Inferior parietal cortex (tissue), 1 donor: ENCODE measurements around the gene ACAD8.
"Not testable (repeated sequence)": the region's sequence is repeated elsewhere in the genome, so short reads cannot be mapped to it uniquely, and the experiment has no call there.

Experiments used
- DNase-seq: peaks from one replicate; pipeline ENCODE4 v3.0.0-alpha.2; 2016; ENCODE audit errors: extremely low spot score

Gene ACAD8

DNA sequence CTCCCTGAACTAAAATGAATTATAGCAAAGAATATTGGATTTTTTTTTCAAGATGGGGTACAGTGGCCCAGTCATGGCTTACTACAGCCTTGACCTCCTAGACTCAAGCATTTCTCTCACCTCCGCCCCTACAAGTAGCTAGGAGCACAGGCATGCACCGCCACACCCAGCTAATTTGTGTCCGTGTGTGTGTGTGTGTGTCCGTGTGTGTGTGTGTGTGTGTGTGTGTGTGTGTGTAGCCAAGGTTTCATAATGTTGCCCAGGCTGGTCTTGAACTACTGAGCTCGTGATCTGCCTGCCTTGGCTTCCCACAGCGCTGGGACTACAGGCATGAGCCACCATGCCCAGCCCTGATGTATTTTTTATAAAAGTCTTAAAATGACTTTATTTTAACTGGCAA is 12.8 kb upstream of the ACAD8 start:
- DNase-seq, result no peak

DNA sequence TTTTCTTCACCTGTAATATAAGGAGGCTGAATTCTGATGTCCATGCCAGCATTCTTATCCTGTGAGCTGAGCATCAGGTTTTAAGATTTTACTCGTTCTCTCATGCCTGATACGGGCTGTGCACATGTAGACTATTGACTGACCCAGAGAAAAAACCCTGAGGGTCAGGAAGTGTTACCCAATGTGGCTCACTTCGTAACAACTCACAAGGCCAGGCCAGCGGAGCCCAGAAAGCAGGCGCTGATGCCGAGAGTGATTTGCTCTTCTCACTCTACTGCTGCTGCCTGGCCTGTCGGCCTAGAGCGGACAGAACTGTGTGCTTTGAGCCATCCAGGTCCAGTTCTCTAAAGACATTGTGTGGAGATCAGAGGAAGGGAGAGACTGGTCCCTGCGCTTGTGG is 11.0 kb upstream of the ACAD8 start:
- no peak for DNase-seq

DNA sequence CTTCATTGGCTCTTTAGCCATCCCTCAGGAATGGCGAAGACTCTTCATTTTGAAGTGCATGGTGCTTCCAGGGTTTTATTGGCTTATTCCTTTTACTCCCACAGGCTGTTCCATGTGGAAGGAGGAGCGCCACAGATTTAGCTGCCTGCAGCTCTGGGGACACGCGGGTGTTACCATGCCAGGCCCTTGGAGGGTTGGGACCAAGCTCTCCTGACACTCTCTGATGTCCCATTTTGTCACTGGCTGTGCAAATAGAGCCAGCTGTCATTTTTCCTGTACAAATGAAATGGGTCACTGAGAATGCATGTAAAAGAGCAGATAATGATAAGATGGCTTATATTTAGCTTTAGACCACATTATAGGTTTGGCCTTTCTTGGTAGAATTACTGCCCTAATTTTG is 9.5 kb upstream of the ACAD8 start:
- no peak for DNase-seq

DNA sequence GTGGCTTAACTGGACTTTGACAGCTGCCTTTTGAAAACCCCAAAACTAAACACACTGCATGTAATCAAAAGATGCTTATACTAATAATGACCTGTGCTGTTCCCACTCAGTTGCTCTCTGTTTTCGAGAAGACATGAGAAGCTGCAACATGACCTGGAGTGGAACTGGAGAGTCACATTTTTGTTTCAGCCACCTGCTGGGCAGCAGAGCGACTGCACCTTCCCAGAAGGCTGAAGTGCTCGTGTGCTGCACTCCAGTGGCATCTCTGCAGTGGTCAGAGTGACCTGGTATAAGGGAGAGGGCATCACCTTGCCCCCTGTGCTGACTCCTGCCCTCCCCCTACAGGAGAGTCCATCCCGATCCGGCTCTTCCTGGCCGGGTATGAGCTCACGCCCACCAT is 8.8 kb upstream of the ACAD8 start:
- DNase-seq, result no peak

DNA sequence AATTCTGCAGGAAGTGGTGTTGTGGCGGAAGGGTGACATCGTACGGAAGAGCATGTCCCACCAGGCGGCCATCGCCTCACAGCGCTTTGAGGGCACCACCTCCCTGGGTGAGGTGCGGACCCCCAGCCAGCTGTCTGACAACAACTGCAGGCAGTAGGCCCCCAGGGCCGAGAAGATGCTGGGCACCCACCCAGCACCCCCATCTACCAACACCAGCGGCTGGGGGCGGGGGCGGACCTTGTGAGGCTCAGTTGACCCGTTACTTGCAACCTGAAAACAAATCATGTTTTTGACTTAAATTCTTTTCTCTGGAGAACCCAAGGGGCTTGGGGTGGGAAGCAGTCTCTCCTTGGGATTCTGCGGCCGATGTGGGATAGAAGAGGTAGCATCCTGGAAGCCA is 7.9 kb upstream of the ACAD8 start:
- no peak for DNase-seq

DNA sequence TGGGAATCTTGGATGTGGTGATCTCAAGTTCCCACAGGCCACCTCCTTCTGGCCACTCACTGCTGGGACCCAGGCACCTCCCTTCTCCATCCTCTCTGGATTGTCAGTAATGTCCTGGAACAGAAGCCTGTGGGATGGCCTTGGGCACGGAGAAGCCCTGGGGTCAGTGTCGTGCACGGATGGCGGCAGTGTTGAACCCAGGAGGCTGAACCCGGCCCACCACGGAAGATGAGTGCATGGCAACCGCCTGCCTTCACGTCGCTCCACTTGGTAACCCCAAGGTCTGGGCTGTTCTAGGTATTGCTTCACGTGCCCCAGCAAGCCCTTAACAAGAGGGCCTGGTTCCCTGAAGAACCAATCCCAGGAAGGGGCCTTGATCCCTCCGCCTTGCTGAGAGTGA is 7.3 kb upstream of the ACAD8 start:
- DNase-seq, result no peak

DNA sequence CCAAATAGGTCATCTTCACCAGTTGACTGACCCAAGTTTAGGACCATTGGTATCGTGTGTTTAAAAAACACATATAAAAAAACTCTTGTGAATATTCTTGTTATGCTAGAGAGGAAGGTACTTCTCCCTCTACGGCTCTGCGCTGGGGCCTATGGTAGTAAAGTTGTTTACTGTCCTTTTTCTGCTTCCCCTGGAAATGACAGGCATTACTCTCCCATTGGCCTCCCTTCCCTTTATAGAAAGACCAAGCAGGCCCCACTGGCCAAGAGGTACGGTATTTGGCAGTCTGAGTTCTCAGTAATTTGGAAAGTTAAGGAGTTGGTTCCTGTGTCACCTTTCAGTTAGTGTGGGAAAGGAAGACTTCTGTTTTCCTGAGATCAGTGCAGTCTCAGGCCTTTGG is 6.7 kb upstream of the ACAD8 start:
- DNase-seq, result no peak

DNA sequence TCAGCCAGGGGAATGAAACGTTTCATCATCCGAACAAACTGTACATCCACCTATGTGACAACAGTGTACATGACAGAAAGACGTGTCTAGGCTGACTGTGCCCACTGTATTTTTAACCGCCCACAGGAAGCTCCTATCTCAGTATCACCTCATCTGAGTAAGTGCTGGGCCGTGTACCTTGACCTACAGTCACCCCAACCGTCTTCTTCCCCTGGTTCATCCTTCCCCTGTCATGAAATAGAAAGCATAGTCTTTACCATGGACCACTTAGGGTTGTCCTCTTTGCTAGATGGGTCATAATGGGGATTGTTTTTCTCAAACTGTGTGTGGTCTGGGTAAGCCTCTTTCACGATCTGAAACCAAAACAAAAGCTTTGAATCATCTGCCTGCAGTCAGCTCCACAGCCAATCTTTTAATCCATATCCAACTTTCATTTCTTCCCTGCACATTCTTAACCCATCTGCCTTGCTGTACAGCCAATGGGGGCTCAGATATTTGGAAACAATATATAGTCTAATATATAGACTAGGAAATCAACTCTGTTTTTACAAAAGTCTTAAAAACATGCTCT is 4.4 kb upstream of the ACAD8 start:
- no peak for DNase-seq

DNA sequence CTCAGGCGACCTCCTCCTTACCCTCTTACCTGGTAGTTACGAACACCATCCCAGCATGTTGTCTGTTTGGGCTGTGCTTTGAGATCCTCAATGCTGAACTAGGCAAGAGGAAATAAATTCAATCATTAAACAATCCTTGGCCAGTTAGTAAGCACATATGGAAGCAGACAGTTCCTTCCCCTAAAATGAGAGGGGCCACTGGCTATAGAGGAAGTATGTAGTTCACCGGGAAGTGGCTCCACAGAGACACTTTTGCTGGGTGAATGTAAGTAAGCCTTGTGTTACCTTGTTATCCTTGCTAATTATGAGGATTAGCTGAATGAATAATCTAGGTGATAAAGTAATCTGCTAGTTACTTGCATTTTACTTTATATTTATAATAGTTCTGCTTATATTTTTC is 3.1 kb upstream of the ACAD8 start:
- DNase-seq, result no peak

DNA sequence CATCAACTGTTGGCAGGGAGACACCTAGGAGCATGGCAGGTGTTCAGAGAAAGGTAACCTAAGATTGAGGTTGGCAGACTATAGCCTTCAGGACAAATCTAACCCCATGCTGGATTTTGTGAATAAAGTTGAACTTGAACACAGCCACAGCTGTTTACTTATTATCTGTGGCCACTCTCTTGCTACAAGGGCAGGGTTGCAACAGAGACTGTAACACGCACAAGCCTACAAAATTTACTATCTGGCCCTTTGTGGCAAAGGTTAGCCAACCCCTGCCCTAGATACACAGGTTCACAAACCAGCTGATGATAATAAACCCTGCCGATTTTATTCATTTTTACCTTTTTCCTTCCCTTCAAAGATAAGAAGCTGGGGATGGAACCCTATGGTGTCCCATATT is 2.7 kb upstream of the ACAD8 start:
- DNase-seq, result no peak

DNA sequence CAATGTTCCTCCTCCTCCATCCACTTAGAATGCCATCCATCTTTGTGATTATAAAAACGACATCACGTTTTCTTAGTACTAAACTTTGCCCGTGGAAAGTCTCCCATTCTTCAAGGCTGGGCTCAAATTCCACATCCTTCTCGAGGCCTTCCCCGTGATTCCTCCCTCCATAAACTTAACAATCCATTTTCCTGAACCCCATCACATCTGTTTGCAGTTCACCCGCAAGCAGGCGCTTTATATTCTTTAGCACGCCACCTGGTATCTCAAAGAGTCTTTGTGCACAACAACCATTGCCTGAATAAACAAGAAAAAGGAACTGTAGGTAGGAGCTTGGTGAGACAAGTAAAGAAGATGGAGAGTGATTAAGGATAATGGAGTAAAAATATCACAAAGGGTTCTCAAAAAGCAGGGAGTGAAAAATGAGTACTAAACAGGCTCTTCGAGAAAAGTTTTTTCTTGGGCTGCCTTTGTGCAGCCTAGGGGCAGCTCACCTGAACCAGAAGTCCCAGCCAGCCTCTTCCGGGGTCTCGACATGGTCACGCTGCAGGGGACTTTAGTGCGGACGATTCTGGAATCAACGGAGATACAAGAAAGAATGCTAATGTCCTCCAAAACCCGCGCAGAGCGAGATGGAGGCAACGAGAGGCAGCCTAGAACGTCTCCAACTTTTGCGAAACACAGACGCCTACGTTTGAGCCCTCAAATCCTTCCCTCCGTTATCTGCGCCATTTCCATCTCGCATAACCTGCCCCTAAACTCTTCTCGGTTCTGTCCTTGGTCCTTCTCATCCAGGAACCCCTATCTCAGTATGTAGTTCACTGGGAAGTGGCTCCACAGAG is 801 bp upstream of the ACAD8 start:
- DNase-seq, result no peak

DNA sequence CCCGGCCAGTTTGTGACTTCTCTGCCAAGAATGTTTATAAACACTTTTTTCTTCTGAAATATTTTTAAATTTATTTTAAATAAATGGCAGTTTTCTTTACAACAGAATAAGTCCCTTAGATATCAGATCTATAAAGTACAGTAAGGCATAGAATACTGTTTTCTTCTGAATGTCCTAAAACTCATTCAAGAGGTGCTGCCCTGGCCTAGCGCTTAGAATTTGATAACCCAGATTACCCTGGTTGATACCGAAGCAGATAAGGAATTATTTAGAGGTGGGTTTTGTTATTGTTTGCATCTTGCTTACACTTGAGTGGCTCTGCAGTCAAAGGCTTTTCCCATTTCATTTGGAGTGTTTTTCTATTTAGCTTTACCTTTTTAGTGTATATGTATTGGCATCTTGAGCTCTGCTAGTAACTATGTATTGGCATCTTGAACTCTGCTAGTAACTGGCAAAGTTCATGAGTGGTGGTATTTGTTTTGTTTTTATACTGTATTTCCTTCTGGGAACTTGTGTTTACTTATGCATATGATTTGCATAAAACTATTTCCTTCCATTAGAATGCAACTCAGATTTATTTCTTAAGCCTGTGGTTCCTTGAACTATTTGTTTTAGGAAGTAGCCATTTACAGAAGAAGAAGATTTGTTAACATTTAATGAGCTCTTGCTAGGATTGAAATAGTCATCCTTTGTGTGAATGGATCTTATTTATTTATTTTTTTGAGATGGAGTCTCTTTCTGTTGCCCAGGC is 1.2 kb downstream of the ACAD8 start:
- no peak for DNase-seq

DNA sequence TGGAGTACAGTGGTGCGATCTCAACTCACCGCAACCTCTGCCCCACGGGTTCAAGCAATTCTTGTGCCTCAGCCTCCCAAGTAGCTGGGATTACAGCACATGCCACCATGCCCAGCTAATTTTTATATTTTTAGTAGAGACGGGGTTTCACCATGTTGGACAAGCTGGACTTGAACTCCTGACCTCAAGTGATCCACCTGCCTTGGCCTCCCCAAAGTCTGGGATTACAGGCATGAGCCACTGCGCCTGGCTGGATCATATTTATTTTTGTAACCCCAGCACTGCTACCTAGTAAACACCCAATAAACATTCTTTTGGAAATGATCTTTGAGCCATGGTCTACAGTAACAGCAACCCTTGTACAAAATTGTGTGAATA is 1.8 kb downstream of the ACAD8 start:
- DNase-seq, result not testable (repeated sequence)

DNA sequence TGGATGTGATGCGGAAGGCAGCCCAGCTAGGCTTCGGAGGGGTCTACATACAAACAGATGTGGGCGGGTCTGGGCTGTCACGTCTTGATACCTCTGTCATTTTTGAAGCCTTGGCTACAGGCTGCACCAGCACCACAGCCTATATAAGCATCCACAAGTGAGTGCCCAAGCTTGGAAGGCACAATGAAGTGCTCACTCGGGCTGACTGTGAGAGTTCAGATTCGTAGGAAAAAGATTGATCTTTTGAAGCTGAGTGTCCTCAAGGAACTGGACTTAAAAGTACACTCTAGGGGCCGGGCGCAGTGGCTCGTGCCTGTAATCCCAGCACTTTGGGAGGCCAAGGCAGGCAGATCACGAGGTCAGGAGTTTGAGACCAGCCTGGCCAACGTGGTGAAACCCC is 3.7 kb downstream of the ACAD8 start:
- DNase-seq, result no peak

DNA sequence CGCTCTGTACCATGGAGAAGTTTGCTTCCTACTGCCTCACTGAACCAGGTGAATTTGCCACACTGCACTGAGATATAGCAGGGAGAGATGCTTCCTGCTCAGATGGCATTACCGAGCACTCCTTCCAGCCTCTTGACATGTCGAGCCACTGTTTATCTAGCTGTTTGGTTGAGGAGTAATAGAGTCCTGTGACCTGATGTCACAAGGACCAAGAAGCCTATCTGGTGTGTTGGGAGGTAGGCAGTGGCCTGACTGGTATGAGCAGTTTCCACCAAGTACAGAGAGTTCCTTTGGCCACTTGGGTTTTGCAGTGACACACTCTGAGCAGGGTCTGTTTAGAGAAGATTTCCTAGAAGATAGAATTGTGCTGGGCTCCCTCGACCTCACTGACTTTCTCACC is 5.2 kb downstream of the ACAD8 start:
- DNase-seq, result no peak

DNA sequence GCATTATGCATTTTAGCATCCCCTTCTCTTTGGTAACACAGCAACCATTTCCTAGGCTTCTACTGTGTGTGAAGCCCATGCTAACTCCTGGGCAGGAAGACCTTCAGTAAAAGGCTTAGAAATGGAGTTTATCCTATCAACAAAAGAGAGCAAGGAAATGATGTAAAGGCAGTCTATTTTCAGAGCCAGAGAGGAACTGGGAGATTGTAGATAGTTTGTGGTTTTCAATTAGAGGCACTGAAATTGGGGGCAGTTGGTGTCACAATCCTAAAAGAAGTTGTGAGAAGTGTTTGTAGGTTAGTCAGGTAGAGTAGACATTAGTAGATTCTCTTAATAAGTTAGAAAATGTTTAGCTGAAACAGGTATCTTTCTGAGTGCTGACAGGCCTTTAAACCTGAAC is 7.1 kb downstream of the ACAD8 start:
- no peak for DNase-seq

DNA sequence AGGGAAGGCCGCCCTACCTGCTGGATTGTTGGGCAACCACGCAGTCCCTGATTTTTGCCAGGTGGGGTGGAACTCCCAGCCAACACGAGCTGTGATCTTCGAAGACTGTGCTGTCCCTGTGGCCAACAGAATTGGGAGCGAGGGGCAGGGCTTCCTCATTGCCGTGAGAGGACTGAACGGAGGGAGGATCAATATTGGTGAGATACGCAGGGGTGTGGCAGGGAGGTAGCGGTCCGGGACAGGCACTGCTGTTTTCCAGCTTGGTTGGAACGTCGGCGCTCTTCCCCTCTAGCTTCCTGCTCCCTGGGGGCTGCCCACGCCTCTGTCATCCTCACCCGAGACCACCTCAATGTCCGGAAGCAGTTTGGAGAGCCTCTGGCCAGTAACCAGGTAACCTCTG is 7.6 kb downstream of the ACAD8 start:
- DNase-seq, result no peak

DNA sequence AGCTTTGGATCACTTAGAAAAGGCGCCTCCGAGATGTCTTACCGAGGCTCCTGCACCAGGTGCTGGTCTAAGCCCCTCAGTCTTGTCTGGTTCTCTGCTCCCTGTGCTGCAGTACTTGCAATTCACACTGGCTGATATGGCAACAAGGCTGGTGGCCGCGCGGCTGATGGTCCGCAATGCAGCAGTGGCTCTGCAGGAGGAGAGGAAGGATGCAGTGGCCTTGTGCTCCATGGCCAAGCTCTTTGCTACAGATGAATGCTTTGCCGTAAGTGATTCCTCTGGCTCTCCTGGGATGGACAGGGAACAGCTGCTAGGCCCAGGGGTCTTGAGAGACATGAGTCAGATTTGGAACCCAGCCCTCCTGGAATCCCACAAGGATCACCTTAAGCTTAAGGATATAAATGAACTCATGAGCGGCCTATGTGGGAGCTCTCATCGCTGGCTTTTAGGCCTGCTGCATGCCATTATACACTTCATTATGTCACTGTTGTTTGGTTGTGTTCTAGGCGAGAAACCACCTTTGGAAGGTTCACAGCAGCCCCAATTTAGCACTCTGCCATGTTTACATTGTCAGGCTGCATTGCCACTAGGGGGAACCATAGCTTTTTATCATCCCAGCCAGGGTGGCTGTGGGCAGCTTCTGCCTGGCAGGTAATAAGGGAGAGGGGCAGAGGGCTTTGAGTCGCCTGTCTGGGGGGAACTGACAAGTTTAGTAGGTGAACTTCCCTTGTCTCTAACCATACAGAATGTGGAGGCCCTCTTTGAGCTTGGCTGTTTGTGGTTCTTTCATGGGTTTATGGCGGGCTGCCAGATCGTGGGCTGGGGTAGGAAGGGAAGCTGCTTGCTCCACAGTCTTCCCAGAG is 8.5 kb downstream of the ACAD8 start:
- no peak for DNase-seq

DNA sequence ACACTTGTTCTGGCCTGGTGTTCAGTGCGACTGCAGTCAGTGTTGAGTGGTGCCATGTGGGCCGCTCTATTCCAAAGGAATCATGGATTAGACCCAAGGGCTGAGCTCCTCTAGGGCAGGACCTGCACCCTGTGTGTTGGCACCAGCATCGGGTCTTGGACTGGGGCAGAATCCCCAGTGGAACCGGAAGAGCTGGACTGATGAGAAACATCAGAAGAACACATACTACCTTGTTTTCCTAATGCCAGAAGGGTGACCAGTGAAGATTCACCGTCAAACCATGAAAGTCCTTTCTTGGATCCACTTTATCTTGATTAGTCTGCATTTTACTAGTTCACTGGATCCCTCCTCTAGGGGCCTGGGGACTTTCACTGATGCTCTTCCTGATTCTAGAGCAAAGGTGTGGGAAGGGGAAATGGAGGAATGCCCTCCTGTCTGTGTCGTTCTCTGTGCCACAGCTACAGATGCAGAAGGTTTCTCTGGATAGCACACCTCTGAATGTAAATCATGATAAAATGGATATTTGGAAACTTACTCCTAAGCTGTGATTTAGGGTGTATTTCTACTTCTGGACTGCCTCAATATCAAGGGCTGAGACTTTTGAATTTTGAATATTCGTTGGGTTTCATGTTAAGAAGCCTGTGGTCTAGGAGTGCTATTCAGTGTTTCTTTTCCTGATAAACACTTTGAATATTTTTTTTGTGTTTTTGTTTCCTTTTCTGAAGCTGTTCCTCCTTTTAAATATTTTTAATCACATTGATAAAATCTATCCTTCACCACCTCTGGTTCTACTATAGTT is 11.8 kb downstream of the ACAD8 start:
- no peak for DNase-seq

DNA sequence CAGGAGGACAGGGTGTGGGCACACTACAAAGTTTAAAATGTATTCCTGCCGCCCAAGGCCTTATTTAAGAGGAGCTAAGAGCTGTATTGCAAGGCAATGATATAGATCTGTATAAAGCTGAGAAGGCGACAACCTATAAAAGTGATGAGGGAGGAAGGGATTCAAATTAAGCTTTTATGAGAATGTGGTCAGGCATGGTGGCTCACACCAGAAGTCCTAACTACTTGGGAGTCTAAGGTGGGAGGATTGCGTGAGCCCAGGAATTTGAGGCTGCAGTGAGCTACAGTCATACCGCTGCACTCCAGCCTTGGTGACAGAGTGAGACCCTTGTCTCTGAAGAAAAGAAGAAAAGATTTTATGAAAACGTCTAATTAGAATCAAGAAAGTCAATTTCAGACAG is 13.1 kb downstream of the ACAD8 start:
- DNase-seq, result no peak

DNA sequence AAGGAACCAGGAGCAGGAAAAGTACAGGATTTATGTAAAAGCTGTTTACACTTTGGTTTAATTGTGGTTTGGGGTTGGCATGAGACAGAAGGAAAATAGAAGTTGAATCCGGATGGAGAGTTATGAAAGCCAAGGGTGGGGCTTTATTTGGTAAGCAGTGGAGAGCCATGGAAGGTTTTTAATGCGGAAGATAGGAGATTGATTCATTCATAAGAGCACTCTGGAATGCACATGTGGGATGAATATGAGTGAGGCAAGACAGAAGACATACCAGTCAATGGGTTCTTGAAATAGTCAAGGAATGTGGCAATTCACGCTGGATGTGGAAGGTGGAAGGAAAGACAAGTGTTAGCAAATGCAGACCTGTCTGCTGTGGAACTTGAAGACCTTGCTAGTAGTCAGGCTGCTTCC is 13.5 kb downstream of the ACAD8 start:
- DNase-seq, result no peak
